OCI-LY7 (cell line): ENCODE results near the gene C19orf85. TPM values are rescaled to one million over a fixed set of nuclear protein-coding genes. Genes with fewer than 3 reads are reported as not detected.
"Not testable (repeated sequence)": the region's sequence is repeated elsewhere in the genome, so short reads cannot be mapped to it uniquely, and the experiment has no call there.

Source experiments
- BruUV-seq: library from RNA; stranded (reverse); fragments of 400-500 nt; replicated peaks from 2 replicates; lab custom pipeline; 2021; lab: Mats Ljungman, UMichigan
- CTCF ChIA-PET: fragments of 300-600 bp; sonication (Branson Sonifier 250); formaldehyde crosslinking; loops from one replicate; lab custom pipeline; 2022; ENCODE audit warnings: antibody characterized with exemption; ENCODE audit not compliant: unreplicated experiment; lab: Charles Lee
- POLR2A ChIA-PET: fragments of 300-600 bp; sonication (Branson Sonifier 250); formaldehyde crosslinking; loops from one replicate; lab custom pipeline; 2022; ENCODE audit warnings: antibody characterized with exemption; lab: Charles Lee
- DNase-seq: peaks from one replicate; pipeline ENCODE4 v3.0.0-alpha.2; 2015; ENCODE audit warnings: low spot score
- H2AFZ ChIP-seq: fragments of 200-600 bp; sonication (generic), shearing (Covaris generic); 2 replicates; pipeline ENCODE4 v1.6.1; 2014; ENCODE audit warnings: mild to moderate bottlenecking, antibody characterized with exemption, low read length, moderate library complexity
- H3K27ac ChIP-seq: fragments of 200-600 bp; sonication (generic); 2 replicates; pipeline ENCODE4 v1.5.1; 2014; ENCODE audit warnings: mixed run types, low read depth, mild to moderate bottlenecking, moderate library complexity, low read length, inconsistent platforms; ENCODE audit not compliant: poor library complexity, severe bottlenecking
- H3K36me3 ChIP-seq: fragments of 200-600 bp; sonication (generic); 2 replicates; pipeline ENCODE4 v1.6.1; 2014; ENCODE audit warnings: mild to moderate bottlenecking, antibody characterized with exemption, low read length, moderate library complexity, mixed read lengths; ENCODE audit not compliant: insufficient read depth
- H3K4me1 ChIP-seq: fragments of 200-600 bp; sonication (generic); 2 replicates; pipeline ENCODE4 v1.5.1; 2014; ENCODE audit warnings: mild to moderate bottlenecking, low read length; ENCODE audit not compliant: insufficient read depth, poor library complexity, severe bottlenecking
- H3K4me2 ChIP-seq: fragments of 200-600 bp; sonication (generic); 2 replicates; pipeline ENCODE4 v1.6.1; 2014; ENCODE audit warnings: mild to moderate bottlenecking, low read length
- H3K4me3 ChIP-seq: fragments of 200-600 bp; sonication (generic); 2 replicates; pipeline ENCODE4 v1.5.1; 2014; ENCODE audit warnings: mild to moderate bottlenecking, low read depth, low read length; ENCODE audit not compliant: poor library complexity, severe bottlenecking
- H3K79me2 ChIP-seq: fragments of 200-600 bp; sonication (generic); 2 replicates; pipeline ENCODE4 v1.6.1; 2016; ENCODE audit warnings: low read depth, mild to moderate bottlenecking, low read length, moderate library complexity, mixed read lengths; ENCODE audit not compliant: insufficient read depth
- H3K9me2 ChIP-seq: fragments of 200-600 bp; sonication (generic); 2 replicates; pipeline ENCODE4 v1.6.1; 2016; ENCODE audit warnings: mild to moderate bottlenecking, low read length, mixed read lengths; ENCODE audit not compliant: insufficient read depth
- H3K9me3 ChIP-seq: fragments of 200-600 bp; sonication (generic); 2 replicates; pipeline ENCODE4 v1.6.1; 2014; ENCODE audit warnings: mild to moderate bottlenecking, mixed run types, low read length, mixed read lengths
- H4K20me1 ChIP-seq: fragments of 200-600 bp; sonication (generic); 2 replicates; pipeline ENCODE4 v1.6.1; 2014; ENCODE audit warnings: mild to moderate bottlenecking, antibody characterized with exemption, low read length, moderate library complexity, mixed read lengths; ENCODE audit not compliant: insufficient read depth
- EZH2phosphoT487 ChIP-seq: fragments of 200-600 bp; sonication (generic); IDR thresholded peaks from 2 replicates; pipeline ENCODE4 v1.6.1; 2018; ENCODE audit warnings: low read depth, borderline replicate concordance, mild to moderate bottlenecking, mixed run types, antibody characterized with exemption, low read length, moderate library complexity, mixed read lengths
- intact Hi-C: fragments of 100-400 bp; cut with micrococcal nuclease; formaldehyde crosslinking; loops from one replicate; pipeline ENCODE4 v1.10.0; 2022; ENCODE audit not compliant: unreplicated experiment
- total RNA-seq, 2 experiments: library from RNA; depleted of rRNA in 1 of 2; stranded (reverse); fragments of >200 nt in 1 of 2; shearing (Covaris generic) in 1 of 2; gene quantifications; 2 replicates each; pipeline ENCODE4 v1.2.3, GENCODE V29; 2014 to 2022
- TF ChIP-seq, protein P1 (sequence below): fragments of 200-600 bp; sonication (generic); conservative IDR thresholded peaks from 2 replicates; pipeline ENCODE4 v1.5.1; 2014; ENCODE audit warnings: mild to moderate bottlenecking, antibody characterized with exemption, low read length, moderate library complexity, mixed read lengths

C19orf85 gene
- total RNA-seq, 2 experiments from 2014 or later = not detected

DNA sequence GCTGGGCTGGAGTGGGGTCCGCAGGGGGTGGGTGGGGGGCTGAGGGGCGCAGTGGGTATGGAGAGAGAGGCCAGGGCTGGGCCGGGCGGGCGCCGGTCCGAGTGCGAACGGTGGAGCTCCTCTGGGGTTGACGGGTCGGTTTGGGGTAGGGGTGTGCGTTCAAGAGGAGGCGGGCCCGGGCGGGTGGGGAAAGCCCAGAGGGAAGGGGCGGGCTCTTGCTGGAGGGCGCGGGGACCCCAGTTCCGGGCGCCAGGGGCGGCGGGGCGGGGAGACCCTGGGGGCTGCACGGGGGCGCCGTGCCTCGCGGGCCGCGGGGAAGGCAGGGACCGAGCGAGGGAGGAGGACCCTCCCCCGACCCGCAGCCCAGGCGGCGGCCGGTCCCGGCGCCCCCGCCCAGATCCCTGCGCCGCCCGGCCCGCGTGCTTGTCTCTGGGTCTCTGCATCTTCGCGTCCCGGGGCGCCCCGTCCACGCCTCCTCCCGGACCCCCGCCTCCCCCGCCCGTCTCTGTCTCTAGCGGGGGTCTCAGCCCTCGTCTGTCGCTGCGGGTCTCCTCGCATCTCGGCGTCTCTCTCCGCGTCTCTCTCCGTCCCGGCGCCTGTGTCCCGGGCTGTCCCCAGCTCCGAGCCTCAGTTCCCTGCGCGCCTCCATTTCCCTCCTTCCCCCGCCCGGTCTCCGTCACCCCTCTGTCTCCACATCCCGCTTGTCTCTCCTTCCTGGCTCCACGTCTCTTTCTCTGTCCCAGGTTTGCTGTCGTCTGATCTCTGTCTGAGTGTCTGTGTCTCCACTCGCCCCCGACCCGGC, 13.2 kb downstream of the C19orf85 start:
- ChIA-PET POLR2A (no interaction called here), CTCF (no interaction called here)
- Histone ChIP-seq H3K4me1 (no peaks in the 10 kb centered on the region), H4K20me1 (no peaks in the 10 kb centered on the region), H3K9me3 (no peaks in the 10 kb centered on the region), H3K79me2 (no peaks in the 10 kb centered on the region), H2AFZ (no peak overlapping the region), H3K36me3 (peaks cover 15% of the 10 kb centered on the region), H3K4me2 (peak overlapping the region; percentile 16; the same call in 1 of the 2 replicates), H3K4me3 (no peak overlapping the region), H3K27ac (no peak overlapping the region), H3K9me2 (no peaks in the 10 kb centered on the region)
- TF ChIP-seq, protein P1, sequence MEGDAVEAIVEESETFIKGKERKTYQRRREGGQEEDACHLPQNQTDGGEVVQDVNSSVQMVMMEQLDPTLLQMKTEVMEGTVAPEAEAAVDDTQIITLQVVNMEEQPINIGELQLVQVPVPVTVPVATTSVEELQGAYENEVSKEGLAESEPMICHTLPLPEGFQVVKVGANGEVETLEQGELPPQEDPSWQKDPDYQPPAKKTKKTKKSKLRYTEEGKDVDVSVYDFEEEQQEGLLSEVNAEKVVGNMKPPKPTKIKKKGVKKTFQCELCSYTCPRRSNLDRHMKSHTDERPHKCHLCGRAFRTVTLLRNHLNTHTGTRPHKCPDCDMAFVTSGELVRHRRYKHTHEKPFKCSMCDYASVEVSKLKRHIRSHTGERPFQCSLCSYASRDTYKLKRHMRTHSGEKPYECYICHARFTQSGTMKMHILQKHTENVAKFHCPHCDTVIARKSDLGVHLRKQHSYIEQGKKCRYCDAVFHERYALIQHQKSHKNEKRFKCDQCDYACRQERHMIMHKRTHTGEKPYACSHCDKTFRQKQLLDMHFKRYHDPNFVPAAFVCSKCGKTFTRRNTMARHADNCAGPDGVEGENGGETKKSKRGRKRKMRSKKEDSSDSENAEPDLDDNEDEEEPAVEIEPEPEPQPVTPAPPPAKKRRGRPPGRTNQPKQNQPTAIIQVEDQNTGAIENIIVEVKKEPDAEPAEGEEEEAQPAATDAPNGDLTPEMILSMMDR = no peak
- TF ChIP-seq EZH2phosphoT487 = no peak
- intact Hi-C loops = no loop called here
- no peak for DNase-seq
- BruUV-seq = no TSS peak

DNA sequence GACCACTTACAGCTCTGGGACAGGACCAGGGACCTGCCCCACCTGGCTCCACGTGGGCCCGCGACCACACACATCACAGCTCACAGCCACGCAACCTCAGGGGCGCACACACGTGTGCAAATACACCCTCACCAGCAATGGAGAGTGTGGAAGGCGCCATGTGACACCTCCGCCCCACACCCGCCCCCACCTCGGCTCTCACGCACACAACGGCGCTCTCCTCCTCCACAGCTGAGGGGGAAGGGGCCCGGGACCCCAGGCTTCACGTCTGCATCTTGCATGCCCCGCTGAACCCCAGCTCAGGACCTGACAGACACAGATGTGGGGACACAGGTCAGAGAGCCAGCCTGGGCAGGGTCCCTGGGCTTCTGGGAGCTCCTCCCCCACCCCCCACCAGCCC, 15.1 kb downstream of the C19orf85 start:
- BruUV-seq = no TSS peak
- CTCF ChIA-PET = no interaction called here
- no peaks in the 10 kb centered on the region for H3K4me1 ChIP-seq
- no peak overlapping the region for H2AFZ ChIP-seq
- H3K9me2 ChIP-seq = no peaks in the 10 kb centered on the region
- no peak for TF ChIP-seq EZH2phosphoT487
- TF ChIP-seq, protein P1 = no peak
- POLR2A ChIA-PET = interaction anchor here (0.6 kb wide), 1 partner anchor 257 kb away, joined by 5 read pairs; no protein-coding TSS in a partner anchor
- peaks cover 10% of the 10 kb centered on the region for H3K36me3 ChIP-seq
- no peak overlapping the region for H3K4me3 ChIP-seq
- no peaks in the 10 kb centered on the region for H3K79me2 ChIP-seq
- no peak for DNase-seq
- no peaks in the 10 kb centered on the region for H3K9me3 ChIP-seq
- intact Hi-C loops = no loop called here
- H3K4me2 ChIP-seq = no peak overlapping the region
- no peaks in the 10 kb centered on the region for H4K20me1 ChIP-seq
- H3K27ac ChIP-seq = no peak overlapping the region

DNA sequence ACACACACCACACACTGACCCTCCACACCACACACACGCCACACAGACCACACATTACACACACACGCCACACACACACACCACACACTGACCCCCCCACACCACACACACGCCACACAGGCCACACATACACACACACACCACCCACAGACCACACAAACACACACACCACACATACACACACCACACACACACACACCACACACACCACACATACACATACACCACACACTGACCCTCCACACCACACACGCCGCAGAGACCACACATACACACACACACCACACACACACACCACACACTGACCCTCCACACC, 16.4 kb downstream of the C19orf85 start:
- BruUV-seq, POLR2A ChIA-PET, H3K9me3 ChIP-seq, H3K4me2 ChIP-seq, intact Hi-C loops, H3K36me3 ChIP-seq, CTCF ChIA-PET, DNase-seq, H3K4me3 ChIP-seq, H3K79me2 ChIP-seq, H3K27ac ChIP-seq, H4K20me1 ChIP-seq, H2AFZ ChIP-seq, H3K9me2 ChIP-seq, H3K4me1 ChIP-seq: not testable (repeated sequence)
